ENCODE measurements around the gene RHEB.

DNA sequence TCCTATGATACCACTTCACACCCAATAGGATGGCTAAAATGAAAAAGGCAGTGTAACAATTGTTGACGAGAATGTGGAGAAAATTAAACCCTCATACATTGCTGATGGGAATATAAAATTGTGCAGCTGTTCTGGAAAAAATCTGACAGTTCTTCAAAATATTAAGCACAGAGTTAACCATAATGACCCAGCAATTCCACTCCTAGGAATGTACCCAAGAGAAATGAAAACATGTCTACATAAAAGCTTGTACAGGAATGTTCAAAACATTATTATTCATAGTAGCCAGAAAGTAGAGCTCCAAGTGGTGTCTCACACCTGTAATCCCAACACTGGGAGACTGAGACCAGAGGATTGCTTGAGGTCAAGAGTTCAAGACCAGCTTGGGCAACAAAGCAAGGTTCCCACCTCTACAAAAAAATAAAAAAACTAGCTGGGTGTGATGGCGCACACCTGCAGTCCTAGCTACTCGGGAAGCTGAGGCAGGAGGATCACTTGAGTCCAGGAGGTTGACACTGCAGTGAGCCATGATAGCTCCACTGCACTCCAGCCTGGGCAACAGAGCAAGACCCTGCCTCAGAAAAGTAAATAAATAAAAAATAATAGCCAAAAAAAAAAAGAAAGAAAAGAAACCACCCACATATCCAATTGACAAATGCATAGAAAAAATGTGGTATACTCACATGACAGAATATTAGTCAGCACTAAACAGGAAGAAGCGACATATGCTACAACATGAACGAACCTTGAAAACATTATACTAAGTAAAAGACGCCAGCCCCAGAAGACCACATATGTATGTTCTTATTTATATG, 5.0 kb downstream of the RHEB start:
- TF ChIP-seq, protein P1, sequence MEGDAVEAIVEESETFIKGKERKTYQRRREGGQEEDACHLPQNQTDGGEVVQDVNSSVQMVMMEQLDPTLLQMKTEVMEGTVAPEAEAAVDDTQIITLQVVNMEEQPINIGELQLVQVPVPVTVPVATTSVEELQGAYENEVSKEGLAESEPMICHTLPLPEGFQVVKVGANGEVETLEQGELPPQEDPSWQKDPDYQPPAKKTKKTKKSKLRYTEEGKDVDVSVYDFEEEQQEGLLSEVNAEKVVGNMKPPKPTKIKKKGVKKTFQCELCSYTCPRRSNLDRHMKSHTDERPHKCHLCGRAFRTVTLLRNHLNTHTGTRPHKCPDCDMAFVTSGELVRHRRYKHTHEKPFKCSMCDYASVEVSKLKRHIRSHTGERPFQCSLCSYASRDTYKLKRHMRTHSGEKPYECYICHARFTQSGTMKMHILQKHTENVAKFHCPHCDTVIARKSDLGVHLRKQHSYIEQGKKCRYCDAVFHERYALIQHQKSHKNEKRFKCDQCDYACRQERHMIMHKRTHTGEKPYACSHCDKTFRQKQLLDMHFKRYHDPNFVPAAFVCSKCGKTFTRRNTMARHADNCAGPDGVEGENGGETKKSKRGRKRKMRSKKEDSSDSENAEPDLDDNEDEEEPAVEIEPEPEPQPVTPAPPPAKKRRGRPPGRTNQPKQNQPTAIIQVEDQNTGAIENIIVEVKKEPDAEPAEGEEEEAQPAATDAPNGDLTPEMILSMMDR (IDR thresholded peaks at IDR 0.05; ENCODE audit: borderline replicate concordance, extremely low read depth, low read length, poor library complexity, severe bottlenecking) = no peak
- TF ChIP-seq EZH2 (IDR thresholded peaks at IDR 0.05; ENCODE audit: borderline replicate concordance, low read depth, low read length, severe bottlenecking) = no peak
